HG02642 (cell line): ENCODE measurements around the gene AKAP9.
"Not testable (repeated sequence)": the region's sequence is repeated elsewhere in the genome, so short reads cannot be mapped to it uniquely, and the experiment has no call there.

ENCODE experiments used
- ATAC-seq: cut with Tn5 transposase; IDR thresholded peaks from one replicate; pipeline ENCODE4 v1.9.1; 2021; ENCODE audit warnings: mild to moderate bottlenecking; ENCODE audit not compliant: unreplicated experiment, poor library complexity

AKAP9 gene

DNA sequence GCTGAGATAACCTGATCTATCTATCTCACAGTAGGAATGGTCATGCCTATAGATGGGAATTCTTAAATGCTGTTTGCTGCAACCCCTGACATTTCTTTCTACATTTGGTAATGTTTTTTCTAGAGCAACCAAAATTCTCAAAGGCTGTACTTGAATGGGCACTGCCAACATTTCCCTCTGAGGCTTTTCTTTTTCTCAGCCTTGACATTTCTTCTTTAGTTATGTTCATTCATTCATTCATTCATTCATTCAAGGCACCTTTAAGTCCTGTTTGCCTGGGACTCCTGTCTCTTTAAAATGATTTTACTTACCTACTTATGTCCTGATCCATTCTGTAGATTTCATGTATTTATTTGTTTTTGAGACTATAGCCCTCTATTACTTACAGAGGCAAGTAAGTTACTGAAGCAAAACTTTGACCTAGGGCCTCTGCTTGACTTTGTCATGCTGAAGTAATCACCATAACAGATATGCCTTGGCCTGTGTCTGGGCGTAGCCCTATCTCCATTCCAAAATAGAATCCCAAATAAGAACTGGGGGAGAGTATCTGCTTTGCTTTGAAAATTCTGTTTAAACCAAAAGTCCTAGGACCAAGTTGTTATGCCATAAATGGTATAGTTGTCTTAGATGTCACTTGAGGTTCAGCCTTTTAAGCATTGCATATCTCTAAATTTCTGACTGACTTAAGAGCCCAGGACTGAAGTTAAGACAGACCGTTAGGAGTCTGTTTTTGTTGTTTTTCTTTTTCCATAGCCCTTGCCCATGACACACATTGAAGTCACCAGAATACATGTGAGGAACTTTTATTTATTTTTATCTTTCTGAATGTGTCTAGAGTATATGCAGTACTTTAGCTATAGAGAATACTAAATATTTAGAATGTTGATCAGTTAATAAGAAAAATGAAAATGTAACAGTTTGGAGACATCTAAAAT is 59.2 kb downstream of the AKAP9 start:
- ATAC-seq: no peak

DNA sequence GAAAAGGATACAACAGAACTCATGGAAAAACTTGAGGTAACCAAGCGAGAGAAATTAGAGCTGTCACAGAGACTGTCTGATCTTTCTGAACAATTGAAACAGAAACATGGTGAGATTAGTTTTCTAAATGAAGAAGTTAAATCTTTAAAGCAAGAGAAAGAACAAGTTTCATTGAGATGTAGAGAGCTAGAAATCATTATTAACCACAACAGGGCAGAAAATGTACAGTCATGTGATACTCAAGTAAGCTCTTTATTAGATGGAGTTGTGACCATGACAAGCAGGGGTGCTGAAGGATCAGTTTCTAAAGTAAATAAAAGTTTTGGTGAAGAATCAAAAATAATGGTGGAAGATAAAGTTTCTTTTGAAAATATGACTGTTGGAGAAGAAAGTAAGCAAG is 62.1 kb downstream of the AKAP9 start:
- no peak for ATAC-seq

DNA sequence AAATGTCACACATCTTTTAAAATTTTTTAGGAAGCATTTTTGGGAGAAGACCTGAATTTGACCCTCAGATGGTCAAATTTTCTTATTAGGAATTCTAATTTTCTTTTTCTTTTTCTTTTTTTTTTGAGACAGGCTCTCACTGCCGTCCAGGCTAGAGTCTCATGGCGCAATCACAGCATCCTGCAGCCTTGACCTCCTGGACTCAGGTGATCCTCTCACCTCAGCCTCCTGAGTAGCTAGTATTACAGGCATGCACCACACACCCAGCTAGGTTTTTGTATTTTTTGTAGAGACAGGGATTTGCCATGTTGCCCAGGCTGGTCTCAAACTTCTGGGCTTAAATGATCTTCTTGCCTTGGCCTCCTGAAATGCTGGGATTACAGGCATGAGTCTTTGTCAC is 65.4 kb downstream of the AKAP9 start:
- no peak for ATAC-seq

DNA sequence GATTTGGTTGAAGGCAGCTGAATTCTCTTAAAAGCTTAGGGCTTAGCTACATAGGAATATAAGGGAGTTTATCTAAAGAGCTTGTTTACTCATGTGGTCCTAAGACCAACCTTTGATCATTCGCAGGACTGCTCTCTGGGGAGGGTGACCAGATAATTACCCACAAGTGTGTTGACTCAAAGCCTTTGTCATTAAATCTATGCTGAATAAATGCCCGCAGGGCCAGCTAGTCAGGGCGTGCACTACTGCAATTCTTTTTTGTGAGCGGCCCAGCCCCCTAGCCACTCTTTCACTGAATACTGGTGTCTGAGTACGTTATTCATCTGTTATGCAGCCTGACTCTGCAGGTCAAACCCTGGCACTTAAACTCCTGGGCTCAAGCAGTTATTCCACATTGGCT is 69.6 kb downstream of the AKAP9 start:
- ATAC-seq: no peak

DNA sequence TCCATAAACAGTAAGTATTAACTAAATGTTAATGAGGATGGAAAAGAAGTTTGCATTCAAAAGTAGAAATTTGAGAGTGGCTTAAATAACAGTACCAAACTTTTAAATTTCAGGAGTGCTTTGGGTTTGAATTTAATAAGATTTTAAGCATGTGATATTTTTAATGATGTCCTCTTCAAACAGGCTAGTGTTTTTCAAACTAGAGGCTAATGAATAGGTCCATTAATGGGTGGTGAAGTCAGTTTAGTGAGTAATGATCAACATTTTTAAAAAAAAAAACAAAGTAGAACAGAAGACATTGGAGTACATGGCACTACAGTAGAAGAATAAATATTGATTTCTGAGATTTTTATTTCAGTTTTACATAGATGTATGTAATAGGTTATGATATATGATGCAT is 72.9 kb downstream of the AKAP9 start:
- ATAC-seq: no peak

DNA sequence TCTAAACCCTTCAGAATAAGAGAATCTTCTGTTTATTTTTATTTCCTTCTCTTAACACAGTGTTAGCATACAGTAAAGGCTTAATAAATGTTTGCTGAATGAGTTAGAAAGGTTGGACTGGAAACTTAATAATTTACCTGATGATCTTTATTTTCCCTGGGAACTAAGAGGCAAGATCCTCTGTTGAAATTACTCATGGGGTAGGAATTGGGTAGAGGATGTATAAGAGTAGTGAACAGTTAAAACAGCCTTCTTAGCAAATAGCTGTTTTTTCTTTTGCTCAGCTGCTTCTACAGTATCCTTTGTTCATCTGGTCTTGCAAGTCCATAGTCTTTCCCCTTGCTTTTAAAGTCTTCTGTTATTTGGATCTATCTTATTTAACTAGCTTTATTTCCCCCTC is 80.0 kb downstream of the AKAP9 start:
- ATAC-seq: no peak

DNA sequence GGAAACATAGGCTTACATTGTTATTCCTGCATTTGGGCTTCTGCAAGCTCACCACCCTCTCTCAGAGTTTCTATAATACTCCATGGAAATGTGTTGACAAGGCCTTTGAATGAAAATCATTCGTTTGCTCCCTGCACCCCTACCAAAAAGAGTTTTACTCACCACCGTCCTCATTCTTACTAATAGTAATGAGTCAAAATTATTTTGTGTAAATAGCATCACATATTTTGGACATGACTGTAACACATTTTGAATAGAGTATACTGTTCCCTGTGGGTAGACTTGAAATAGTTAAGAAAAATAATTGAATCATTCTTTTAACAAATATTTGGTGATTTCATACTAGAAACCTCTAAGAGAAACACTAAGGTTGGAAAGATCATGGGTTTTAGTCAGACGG is 84.6 kb downstream of the AKAP9 start:
- no peak for ATAC-seq

DNA sequence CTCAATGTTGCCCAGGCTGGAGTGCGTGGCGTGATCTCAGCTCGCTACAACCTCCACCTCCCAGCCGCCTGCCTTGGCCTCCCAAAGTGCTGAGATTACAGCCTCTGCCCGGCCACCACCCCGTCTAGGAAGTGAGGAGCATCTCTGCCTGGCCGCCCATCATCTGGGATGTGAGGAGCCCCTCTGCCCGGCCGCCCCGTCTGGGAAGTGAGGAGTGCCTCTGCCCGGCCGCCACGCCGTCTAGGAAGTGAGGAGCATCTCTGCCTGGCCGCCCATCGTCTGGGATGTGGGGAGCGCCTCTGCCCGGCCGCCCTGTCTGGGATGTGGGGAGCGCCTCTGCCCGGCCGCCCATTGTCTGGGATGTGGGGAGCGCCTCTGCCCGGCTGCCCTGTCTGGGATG is 86.0 kb downstream of the AKAP9 start:
- ATAC-seq: not testable (repeated sequence)

DNA sequence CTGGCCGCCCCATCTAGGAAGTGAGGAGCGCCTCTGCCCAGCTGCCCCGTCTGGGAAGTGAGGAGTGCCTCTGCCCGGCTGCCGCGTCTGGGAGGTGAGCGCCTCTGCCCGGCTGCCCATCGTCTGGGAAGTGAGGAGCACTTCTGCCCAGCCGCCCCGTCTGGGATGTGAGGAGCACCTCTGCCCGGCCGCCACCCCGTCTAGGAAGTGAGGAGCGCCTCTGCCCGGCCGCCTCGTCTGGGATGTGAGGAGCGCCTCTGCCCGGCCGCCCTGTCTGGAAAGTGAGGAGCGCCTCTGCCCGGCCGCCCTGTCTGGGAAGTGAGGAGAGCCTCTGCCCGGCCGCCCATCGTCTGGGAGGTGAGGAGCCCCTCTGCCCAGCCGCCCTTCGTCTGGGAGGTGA is 86.5 kb downstream of the AKAP9 start:
- not testable (repeated sequence) for ATAC-seq

DNA sequence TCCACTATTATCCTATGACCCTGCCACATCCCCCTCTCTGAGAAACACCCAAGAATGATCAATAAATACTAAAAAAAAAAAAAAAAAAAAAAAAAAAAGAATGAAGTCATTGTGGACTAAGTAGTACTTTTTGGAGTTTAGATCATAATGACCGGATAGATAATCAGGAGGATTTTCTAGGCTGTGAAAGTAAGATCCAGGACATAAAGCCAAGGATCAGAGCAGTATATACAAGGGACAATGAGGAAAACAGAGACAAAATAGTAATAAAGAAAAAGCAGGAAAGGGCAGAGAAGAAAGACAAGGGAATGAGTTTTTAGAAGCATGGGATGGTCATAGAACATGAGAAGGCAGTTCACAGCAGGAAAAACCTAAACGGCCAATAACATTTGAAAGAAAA is 87.6 kb downstream of the AKAP9 start:
- no peak for ATAC-seq

DNA sequence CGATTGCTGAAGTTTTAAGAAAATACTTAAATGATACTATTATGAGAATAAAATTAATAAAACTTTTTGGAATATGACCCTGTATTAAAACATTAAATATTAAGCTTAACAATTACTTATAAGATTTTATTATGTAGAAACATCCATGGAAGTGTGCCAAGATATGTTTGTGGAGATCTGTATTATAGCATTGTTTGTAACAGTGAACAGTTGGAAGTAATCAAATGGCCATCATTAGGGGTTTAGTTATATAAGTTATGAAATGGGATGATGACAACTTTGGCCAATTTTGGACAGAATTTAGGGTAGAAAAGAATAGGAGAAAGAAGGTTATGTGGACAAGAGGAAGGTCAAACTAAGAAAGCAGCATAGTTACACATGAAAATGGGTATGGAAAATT is 88.0 kb downstream of the AKAP9 start:
- no peak for ATAC-seq

DNA sequence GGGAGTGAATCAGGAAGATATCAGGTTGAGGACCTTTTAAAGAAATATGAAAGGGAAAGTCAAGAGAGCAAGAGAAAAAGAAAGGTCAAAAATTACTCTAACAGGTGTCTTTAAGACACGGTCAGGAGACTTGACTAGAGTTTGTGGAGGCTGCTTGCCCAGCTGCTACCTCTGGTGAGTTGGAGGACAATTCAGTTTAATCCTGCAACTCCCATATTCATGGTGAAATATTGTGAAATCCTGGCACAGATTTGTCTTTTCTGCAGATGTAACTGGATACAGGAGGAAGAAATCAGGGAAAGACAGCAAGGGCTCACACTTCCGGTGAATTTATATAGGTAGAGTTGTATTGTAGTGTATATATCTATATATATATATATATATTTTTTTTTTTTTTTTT is 93.5 kb downstream of the AKAP9 start:
- no peak for ATAC-seq

DNA sequence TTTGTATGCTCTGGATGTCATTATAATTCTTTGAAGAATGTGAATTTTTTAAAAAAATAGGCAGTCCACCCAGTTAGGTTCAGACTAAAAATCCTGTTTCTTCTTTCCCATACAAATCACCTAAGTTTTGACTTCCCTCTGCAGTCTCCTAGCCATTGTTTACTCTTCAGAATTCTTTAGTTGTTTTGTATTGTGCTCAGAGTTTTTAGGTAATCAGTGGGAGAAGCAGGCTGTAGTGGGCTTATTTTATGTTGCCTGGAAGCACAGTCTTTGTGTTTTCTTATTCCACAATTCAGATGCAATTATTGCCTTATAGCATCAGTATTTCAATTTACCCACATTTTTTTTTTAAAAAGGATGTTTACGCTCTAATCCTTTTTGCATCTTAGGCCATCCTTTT is 94.9 kb downstream of the AKAP9 start:
- no peak for ATAC-seq

DNA sequence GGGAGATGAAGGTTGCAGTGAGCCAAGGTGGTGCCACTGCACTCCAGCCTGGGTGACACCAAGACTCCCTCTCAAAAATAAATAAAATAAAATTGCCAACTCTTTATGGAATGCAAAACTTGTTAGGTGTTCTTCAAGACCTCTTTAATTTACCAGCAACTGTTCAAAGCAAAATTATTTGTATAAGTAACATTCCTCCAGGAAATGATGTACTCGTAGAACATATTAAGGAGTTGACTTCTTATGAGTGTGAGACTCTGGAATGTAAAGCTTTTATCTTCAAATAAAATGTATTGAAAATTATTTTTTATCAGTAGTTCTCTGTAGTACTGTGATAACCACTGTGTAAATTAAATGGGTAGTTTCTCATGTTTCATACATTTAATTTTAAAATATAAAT is 99.2 kb downstream of the AKAP9 start:
- no peak for ATAC-seq

DNA sequence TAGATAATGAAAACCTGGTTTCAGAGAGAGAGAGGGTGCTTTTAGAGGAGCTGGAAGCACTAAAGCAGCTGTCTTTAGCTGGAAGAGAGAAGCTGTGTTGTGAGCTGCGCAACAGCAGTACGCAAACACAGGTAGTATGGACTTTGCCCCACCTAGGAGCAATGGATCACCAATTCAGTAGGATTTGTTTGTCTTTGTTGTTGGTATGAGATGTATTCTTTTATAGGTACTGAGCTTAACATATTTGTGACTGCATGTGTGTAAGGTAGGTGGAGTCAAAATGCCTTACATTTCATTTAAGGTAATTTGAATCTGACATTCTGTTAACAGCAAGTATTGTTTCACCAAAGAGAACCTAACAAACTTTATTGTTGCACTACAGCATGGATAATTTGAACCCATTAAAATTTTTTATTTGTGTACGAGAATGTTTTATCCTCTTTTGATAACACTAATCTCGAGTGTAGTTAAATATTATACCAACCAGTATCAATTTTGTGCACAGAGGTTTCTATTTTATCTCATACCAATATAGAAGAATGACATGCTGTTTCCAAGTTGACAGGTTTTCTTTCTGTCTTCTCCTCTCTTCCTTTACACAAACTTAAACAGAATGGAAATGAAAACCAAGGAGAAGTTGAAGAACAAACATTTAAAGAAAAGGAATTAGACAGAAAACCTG is 101.5 kb downstream of the AKAP9 start:
- no peak for ATAC-seq

DNA sequence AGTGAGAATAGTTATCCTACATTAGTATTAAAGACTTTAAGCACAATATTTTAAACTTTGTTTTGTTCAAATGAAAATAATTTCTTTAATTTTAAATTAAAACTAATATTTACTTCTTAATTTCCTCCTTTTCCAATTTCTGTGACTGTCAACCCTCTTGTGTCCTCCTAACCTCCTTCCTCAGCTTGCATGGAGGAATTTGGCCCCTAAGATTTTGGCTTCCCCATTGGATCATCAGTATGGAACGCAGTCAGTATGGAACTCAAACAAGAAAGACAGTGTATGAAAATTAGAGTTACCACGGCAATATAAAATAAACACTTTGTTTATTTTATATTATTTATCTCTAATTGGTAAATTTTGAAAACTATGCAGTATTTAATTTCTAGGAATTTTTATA is 102.4 kb downstream of the AKAP9 start:
- no peak for ATAC-seq

DNA sequence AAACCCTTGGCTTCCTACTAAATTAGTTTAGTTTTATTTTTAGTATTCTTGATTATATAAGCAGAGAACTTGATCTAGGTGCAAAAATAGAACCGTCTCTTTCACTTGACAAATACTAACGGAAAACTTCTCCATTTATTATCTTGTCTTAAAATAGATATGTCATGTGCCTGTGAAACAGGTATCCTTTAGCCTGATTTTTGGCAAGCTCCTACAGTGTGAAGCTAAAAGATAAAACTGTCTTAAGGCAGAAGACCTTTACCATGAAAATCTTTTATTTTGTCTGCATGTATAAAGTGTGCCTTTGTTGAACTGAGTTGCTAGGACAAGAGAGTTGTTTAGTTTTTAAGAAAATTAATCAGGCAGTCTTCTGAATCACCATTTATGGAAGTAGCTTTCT is 103.0 kb downstream of the AKAP9 start:
- no peak for ATAC-seq

DNA sequence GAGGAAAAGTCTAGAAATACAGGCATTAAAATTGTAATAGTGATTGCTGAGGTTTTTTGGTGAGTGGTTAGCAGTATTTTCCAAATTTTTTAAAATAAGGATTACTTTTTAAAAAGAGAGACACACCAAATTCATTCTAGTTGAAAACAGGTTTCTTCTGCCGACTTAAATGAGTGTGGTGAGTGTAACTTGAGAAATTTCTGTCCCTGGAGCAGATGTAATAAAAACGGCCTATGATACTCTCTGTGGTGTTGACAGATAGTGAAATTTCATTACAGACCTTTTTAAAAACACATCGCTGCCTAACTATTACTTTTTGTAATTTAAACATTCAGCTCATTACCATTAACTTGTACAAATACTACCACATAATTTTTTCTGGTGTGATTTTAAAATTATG is 103.5 kb downstream of the AKAP9 start:
- ATAC-seq: no peak

DNA sequence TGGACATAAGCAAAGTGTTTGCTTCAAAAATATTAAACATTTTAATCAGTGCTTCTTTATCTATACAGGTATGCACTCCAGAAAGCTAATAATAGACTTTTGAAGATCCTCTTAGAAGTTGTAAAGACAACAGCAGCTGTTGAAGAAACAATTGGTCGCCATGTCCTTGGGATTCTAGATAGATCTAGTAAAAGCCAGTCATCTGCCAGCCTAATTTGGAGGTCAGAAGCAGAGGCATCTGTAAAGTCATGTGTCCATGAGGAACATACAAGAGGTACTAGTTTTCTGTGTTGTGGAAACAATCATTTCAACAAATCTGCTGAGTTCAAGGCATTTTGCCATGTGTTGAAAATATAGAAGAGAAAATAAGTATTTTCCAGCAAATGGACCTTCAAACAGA is 104.3 kb downstream of the AKAP9 start:
- ATAC-seq: no peak

DNA sequence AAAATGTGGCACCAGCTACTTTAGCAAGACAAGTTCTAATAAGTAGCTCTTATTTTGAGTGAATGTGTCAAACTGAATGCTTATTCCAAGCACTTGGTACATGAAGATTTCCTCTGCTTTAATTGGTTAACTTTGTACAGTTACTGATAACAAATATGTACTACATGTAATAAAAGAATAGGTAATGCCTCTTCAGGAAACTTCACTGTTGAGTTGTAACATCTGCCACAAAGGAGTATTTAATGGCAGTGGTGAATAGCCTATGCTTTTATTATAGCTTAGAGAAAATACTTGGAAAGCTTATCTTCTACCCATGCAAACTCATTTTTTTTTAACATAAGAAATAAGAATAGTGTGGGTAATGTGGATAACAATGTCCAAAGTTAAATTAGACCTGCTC is 111.0 kb downstream of the AKAP9 start:
- ATAC-seq: no peak

DNA sequence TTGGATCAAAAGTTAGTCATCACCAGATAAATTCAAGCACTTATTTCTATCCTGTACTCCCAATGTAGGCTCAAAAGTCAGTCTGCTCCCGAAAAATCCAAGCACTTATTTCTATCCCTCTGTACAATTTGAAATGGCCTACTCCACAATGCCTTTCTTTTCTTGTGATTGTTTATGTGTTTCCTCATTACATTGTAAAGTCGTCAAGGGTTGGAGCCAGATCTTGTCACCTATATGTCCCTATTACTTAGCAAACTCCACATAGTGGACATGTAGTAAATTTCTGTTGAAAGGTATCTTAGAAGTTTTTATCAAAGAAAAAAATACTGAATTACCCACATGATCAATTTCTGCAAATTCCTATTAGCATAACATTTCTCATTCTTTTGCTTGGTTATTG is 111.5 kb downstream of the AKAP9 start:
- no peak for ATAC-seq

DNA sequence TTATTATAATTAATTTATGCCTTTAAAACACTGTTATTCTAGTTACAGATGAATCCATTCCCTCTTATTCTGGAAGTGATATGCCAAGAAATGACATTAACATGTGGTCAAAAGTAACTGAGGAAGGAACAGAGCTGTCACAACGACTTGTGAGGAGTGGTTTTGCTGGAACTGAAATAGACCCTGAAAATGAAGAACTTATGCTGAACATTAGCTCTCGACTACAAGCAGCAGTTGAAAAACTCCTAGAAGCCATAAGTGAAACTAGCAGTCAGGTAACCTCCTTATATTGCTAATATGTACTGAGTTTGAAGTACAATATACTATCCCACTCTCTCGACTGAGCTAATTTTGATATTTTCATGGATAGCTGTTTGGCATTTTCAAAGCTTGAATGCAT is 112.0 kb downstream of the AKAP9 start:
- ATAC-seq: no peak
